HPDE6-E6E7 (cell line): ENCODE data around the gene PCNT.

Experiments
- DNase-seq: peaks from one replicate; pipeline ENCODE4 v3.0.0; 2011; ENCODE audit warnings: missing footprints; ENCODE audit errors: extremely low spot score

Gene PCNT

GRCh38 chr21:46409641-46410406 is 85.9 kb downstream of the PCNT start:
- DNase-seq: no peak

GRCh38 chr21:46410516-46410915 is 86.6 kb downstream of the PCNT start:
- DNase-seq: no peak

- no peak for DNase-seq
Measured at GRCh38 chr21:46411236-46411635, 87.3 kb downstream of the PCNT start.

- no peak for DNase-seq
Measured at GRCh38 chr21:46411691-46412090, 87.7 kb downstream of the PCNT start.

- DNase-seq: no peak
Measured at GRCh38 chr21:46412521-46413364, 88.8 kb downstream of the PCNT start.

GRCh38 chr21:46413365-46413696 is 89.4 kb downstream of the PCNT start:
- DNase-seq: no peak

GRCh38 chr21:46414965-46415275 is 91.0 kb downstream of the PCNT start:
- DNase-seq: no peak

GRCh38 chr21:46416551-46416950 is 92.6 kb downstream of the PCNT start:
- no peak for DNase-seq

- DNase-seq: no peak
Measured at GRCh38 chr21:46418265-46418946, 94.5 kb downstream of the PCNT start.

GRCh38 chr21:46420241-46421190 is 96.6 kb downstream of the PCNT start:
- DNase-seq: no peak

- DNase-seq: no peak
Measured at GRCh38 chr21:46421191-46421750, 97.3 kb downstream of the PCNT start.

GRCh38 chr21:46421756-46422555 is 98.0 kb downstream of the PCNT start:
- DNase-seq: no peak

- no peak for DNase-seq
Measured at GRCh38 chr21:46422636-46423241, 98.8 kb downstream of the PCNT start.

- DNase-seq: no peak
Measured at GRCh38 chr21:46423546-46424038, 99.6 kb downstream of the PCNT start.

GRCh38 chr21:46424039-46424591 is 100.2 kb downstream of the PCNT start:
- DNase-seq: no peak

GRCh38 chr21:46424621-46425020 is 100.7 kb downstream of the PCNT start:
- DNase-seq: no peak

GRCh38 chr21:46425041-46425440 is 101.1 kb downstream of the PCNT start:
- no peak for DNase-seq

- DNase-seq: no peak
Measured at GRCh38 chr21:46425571-46425970, 101.6 kb downstream of the PCNT start.

- no peak for DNase-seq
Measured at GRCh38 chr21:46426313-46427046, 102.5 kb downstream of the PCNT start.
